Left lung (tissue), 10 donors: ENCODE data around the gene C12orf75. TPM values are rescaled to one million over a fixed set of nuclear protein-coding genes. Genes with fewer than 3 reads are reported as not detected.

Experiments used
- ATAC-seq: fragments of 200-7000 bp; cut with Tn5 transposase; one replicate; pipeline ENCODE4 v1.9.1; 2020; ENCODE audit warnings: moderate library complexity
- DNase-seq, 4 donors: peaks; one replicate each; pipeline ENCODE4 v3.0.0-alpha.2; 2013 to 2020
- H3K27ac ChIP-seq, 2 donors: fragments of 200-600 bp; sonication (generic) in 1 of 2; one replicate each; pipeline versions ENCODE4 v1.5.0 to v1.8.0; 2020 to 2021
- H3K27me3 ChIP-seq, 2 donors: fragments of 200-600 bp; sonication (generic) in 1 of 2; one replicate each; pipeline versions ENCODE4 v1.5.0 to v1.8.0; 2020 to 2021
- H3K36me3 ChIP-seq, 2 donors: fragments of 200-600 bp; sonication (generic) in 1 of 2; one replicate each; pipeline versions ENCODE4 v1.5.0 to v1.8.0; 2020 to 2021
- H3K4me1 ChIP-seq, 2 donors: fragments of 200-600 bp; one replicate each; pipeline ENCODE4 v1.8.0; 2021
- H3K4me3 ChIP-seq, 2 donors: fragments of 200-600 bp; sonication (generic) in 1 of 2; one replicate each; pipeline versions ENCODE4 v1.5.0 to v1.8.0; 2020 to 2021; ENCODE audit warnings: mild to moderate bottlenecking in 1 of 2
- H3K9me3 ChIP-seq, 2 donors: fragments of 200-600 bp; sonication (generic) in 1 of 2; one replicate each; pipeline versions ENCODE4 v1.5.0 to v1.8.0; 2020 to 2021
- CTCF ChIP-seq, 2 donors: fragments of 200-600 bp; sonication (generic) in 1 of 2; IDR thresholded peaks; one replicate each; pipeline versions ENCODE4 v1.5.0 to v1.8.0; 2021; ENCODE audit warnings: antibody characterized with exemption in 2 of 2
- intact Hi-C, 2 donors: fragments of 100-400 bp; cut with DNase I; formaldehyde crosslinking; loops; one replicate each; pipeline versions ENCODE4 v1.11.2 to v1.14.2; 2022
- polyA plus RNA-seq, 6 donors: library from polyadenylated mRNA; unstranded; fragments of 120-200 nt; gene quantifications; one replicate each; pipeline ENCODE4 v1.2.1, GENCODE V29; 2013; ENCODE audit not compliant: insufficient read length in 6 of 6
- total RNA-seq, 2 donors: library from RNA; stranded (reverse); fragmentation: NEBNext Ultra II Directional; extraction: Animal tissue kit (Norgen Biotek cat#: 25700); gene quantifications; one replicate each; pipeline ENCODE4 v1.2.1, GENCODE V29; 2021
- donor health status: DM: no; HTN: yes; CAD: no.
- donor health status: DM: no; HTN: no; CAD: no.

The C12orf75 gene
- total and polyA plus RNA-seq, 8 donors = 16.2 to 27.7 (median 18.8) TPM

GRCh38 chr12:105347499-105347898 is 17.0 kb downstream of the C12orf75 start:
- H3K27me3 ChIP-seq = no peaks in the 10 kb centered on the region
- H3K36me3 ChIP-seq = no peaks in the 10 kb centered on the region
- intact Hi-C loops = no loop called here
- H3K4me3 ChIP-seq = no peak overlapping the region
- no peak for TF ChIP-seq CTCF (IDR thresholded peaks at IDR 0.05)
- no peak overlapping the region for H3K27ac ChIP-seq
- no peaks in the 10 kb centered on the region for H3K9me3 ChIP-seq
- DNase-seq = no peak
- no peaks in the 10 kb centered on the region for H3K4me1 ChIP-seq
- ATAC-seq = no peak

GRCh38 chr12:105348142-105348541 is 17.7 kb downstream of the C12orf75 start:
- no peaks in the 10 kb centered on the region for H3K27me3 ChIP-seq
- no peak for TF ChIP-seq CTCF (IDR thresholded peaks at IDR 0.05)
- DNase-seq (no peak), ATAC-seq (no peak)
- peaks cover 0 to 4% of the 10 kb centered on the region in 2 donors for H3K4me1 ChIP-seq
- H3K4me3 ChIP-seq = no peak overlapping the region
- no peaks in the 10 kb centered on the region for H3K36me3 ChIP-seq
- H3K9me3 ChIP-seq = no peaks in the 10 kb centered on the region
- intact Hi-C loops = no loop called here
- no peak overlapping the region for H3K27ac ChIP-seq

GRCh38 chr12:105348561-105348960 is 18.1 kb downstream of the C12orf75 start:
- DNase-seq = no peak
- Histone ChIP-seq H3K4me3 (no peak overlapping the region), H3K9me3 (no peaks in the 10 kb centered on the region), H3K27me3 (no peaks in the 10 kb centered on the region), H3K36me3 (no peaks in the 10 kb centered on the region), H3K27ac (no peak overlapping the region), H3K4me1 (peaks cover 0 to 4% of the 10 kb centered on the region in 2 donors)
- ATAC-seq = no peak
- intact Hi-C loops = no loop called here
- no peak for TF ChIP-seq CTCF (IDR thresholded peaks at IDR 0.05)

- Histone ChIP-seq H3K9me3 (no peaks in the 10 kb centered on the region), H3K36me3 (no peaks in the 10 kb centered on the region), H3K27ac (no peak overlapping the region), H3K27me3 (no peaks in the 10 kb centered on the region), H3K4me3 (no peak overlapping the region), H3K4me1 (peaks cover 0 to 4% of the 10 kb centered on the region in 2 donors)
- DNase-seq = no peak
- no peak for ATAC-seq
- intact Hi-C loops = no loop called here
- TF ChIP-seq CTCF (IDR thresholded peaks at IDR 0.05) = no peak
These were observed 18.6 kb downstream of the C12orf75 start for GRCh38 chr12:105349138-105349537.

GRCh38 chr12:105351523-105351922 is 21.0 kb downstream of the C12orf75 start:
- ATAC-seq = no peak

More at GRCh38 chr12:105351523-105351922, 21.0 kb downstream of the C12orf75 start:
- intact Hi-C loops = no loop called here
- DNase-seq = no peak
- Histone ChIP-seq H3K27ac (no peak overlapping the region), H3K9me3 (no peaks in the 10 kb centered on the region), H3K36me3 (no peaks in the 10 kb centered on the region), H3K4me3 (no peak overlapping the region), H3K4me1 (peaks cover 0 to 4% of the 10 kb centered on the region in 2 donors), H3K27me3 (no peaks in the 10 kb centered on the region)
- TF ChIP-seq CTCF (IDR thresholded peaks at IDR 0.05) = no peak
